RPMI7951 (cell line): ENCODE results near the gene HMGCR. TPM values are rescaled to one million over a fixed set of nuclear protein-coding genes. Genes with fewer than 3 reads are reported as not detected.

Source experiments
- DNase-seq: peaks from one replicate; pipeline ENCODE4 v3.0.0-alpha.2; 2012; ENCODE audit warnings: low read depth
- total RNA-seq: library from RNA; depleted of rRNA; stranded (reverse); fragments of >200 nt; shearing (Covaris generic); gene quantifications from 2 replicates; pipeline ENCODE4 v1.2.3, GENCODE V29; 2014

Gene HMGCR
- total RNA-seq, 1 experiment from 2014 or later: 33.9 TPM

GRCh38 chr5:75340714-75341478, 3.9 kb downstream of the HMGCR start:
- no peak for DNase-seq

- no peak for DNase-seq
Measured at GRCh38 chr5:75341934-75342333, 4.9 kb downstream of the HMGCR start.

DNA sequence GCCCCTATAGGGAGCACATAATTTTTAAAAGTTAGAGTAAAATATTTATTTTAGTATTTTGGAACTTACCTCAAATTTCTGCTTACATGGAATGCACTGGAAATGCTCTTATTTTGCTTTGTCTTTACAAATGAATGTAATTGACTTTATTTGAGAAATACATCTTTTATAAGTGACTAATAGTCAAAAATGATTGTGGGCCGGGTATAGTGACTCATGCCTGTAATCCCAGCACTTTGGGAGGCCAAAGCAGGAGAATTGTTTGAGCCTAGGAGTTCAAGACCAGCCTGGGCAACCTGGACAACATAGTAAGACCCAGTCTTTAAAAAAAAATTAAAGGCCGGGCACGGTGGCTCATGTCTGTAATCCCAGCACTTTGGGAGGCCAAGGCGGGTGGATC, 5.8 kb downstream of the HMGCR start:
- no peak for DNase-seq

DNA sequence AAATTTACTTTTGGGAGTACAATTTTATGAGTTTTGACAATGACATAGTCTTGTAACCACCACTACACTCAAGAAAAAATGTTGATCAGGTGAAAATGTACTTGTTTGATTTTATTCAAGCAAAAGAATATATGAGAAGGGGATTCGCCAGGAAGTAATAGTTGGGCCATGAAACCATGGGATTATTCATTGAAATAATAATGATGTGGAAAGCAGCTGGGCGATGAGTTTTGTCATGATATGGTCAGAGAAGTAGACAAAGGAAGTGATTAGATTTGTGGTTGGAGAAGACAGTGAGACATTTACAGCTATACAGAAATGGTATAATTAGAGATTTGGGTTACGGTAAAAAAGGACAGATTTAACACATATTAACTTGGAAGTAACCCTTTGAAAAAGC, 11.2 kb downstream of the HMGCR start:
- DNase-seq: no peak

- no peak for DNase-seq
Measured at GRCh38 chr5:75349663-75350062, 12.6 kb downstream of the HMGCR start.

GRCh38 chr5:75351139-75351926, 14.3 kb downstream of the HMGCR start:
- no peak for DNase-seq

DNA sequence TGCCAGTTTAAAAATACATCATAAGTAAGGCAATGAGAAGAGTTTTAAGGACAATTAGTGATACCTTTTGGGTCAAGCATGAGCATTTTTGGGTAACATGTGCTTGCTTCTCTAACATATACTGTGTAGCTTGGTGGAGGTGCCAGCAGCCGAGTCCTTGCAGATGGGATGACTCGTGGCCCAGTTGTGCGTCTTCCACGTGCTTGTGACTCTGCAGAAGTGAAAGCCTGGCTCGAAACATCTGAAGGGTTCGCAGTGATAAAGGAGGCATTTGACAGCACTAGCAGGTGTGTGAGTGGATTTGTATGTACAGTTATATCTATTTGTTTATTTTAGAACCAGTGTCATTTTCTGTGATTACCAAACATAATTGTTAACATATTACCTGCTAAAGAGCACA, 18.2 kb downstream of the HMGCR start:
- no peak for DNase-seq

DNA sequence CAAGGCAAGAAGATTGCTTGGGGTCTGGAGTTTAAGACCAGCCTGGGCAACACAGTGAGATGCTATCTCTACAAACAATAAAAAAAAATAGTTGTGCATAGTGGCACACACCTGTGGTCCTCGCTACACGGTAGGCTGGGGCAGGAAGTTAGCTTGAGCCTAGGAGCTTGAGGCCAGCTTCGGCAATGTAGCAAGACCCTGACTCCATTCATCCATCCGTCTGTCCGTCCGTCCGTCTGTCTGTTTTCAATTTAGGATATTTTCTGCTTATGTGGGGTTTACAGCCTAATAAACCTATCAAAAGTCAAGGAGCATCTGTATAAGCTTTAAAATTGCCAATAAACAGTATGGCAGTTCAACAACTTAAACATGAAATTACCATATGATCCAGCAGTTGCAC, 19.7 kb downstream of the HMGCR start:
- no peak for DNase-seq

GRCh38 chr5:75358117-75358516, 21.1 kb downstream of the HMGCR start:
- no peak for DNase-seq

DNA sequence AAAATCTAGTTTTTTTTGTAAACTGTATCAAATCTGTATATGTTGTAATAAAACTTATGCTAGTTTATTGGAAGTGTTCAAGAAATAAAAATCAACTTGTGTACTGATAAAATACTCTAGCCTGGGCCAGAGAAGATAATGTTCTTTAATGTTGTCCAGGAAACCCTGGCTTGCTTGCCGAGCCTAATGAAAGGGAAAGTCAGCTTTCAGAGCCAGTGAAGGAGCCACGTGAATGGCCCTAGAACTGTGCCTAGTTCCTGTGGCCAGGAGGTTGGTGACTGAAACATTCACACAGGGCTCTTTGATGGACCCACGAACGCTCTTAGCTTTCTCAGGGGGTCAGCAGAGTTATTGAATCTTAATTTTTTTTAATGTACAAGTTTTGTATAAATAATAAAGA, 24.3 kb downstream of the HMGCR start:
- no peak for DNase-seq

- no peak for DNase-seq
Measured at GRCh38 chr5:75362474-75362975, 25.5 kb downstream of the HMGCR start.

GRCh38 chr5:75363111-75363510, 26.1 kb downstream of the HMGCR start:
- DNase-seq: no peak

GRCh38 chr5:75363726-75364495, 26.9 kb downstream of the HMGCR start:
- no peak for DNase-seq

DNA sequence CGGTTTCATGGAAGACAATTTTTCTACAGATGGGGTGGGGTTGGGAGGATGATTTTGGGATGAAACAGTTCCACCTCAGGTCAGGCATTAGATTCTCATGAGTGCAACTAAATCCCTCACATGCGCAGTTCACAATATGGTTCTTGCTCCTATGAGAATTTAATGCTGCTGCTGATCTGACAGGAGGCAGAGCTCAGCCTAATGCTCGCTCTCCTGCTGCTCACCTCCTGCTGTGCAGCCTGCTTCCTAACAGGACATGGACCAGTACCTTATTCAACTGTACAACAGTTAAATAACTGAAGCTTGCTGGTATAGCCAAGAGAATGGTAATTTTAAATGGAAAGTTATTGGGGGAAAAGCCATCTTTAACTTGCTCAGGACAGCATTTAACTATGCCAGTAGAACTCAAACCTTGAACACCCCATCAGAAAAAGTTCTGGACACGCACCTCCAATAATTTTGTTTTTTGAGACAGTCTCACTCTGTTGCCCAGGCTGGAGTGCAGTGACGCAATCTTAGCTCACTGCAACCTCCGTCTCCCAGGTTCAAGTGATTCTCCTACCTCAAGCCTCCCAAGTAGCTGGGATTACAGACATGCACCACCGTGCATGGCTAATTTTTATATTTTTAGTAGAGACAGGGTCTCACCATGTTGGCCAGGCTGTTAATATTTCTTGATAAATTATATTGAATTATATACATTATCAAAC, 27.7 kb downstream of the HMGCR start:
- no peak for DNase-seq

DNA sequence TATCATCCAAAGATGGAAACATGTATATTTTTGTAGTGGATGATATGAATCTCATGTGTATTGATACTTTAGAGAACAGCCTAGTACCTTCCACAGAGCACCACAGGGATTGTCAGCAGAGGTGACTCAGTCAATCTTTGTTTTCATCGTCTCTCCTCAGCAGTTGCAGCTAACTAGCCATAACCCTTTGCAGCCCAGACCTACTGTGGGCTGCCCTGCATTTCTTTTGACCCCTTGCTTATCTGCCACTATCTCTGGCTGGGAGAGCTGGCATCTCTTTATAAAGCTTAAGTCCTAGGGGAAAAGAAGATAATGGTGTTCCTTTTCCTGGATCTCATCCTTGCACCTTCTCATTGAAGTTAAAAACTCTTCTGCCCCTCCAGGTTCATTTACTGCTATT, 28.7 kb downstream of the HMGCR start:
- no peak for DNase-seq

- no peak for DNase-seq
Measured at GRCh38 chr5:75366787-75367186, 29.8 kb downstream of the HMGCR start.

DNA sequence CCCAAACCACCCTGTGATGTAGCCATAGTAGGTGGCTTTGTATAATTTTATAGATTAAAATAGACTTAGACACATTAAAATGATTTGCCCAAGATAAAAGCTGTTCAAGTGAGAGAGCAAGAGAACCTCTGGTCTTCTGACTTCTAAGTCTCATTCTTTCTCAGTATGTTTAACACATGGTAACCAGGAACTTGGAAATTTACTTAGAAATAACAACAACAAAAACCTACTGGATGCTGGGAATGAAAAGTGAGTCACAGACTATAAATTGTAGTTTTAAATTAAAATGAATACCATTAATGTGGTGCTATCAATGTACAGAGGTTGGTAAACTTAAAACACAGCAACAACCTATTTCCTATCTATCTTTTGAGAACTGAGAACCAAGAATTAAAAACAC, 30.4 kb downstream of the HMGCR start:
- no peak for DNase-seq

- no peak for DNase-seq
Measured at GRCh38 chr5:75368391-75368790, 31.4 kb downstream of the HMGCR start.

GRCh38 chr5:75373862-75374261, 36.8 kb downstream of the HMGCR start:
- no peak for DNase-seq

DNA sequence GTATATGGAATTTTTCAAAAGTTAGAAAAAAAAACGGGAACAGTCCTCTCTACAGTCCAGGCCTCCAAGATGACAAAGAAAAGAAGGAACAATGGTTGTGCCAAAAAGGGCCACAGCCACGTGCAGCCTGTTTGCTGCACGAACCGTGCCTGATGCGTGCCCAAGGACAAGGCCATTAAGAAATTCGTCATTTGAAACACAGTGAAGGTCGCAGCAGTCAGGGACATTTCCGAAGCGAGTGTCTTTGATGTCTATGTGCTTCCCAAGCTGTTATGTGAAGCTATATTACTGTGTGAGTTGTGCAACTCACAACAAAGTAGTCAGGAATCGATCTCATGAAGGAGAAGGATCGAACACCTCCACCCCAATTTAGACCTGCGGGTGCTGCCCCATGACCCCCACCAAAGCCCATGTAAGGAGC, 37.4 kb downstream of the HMGCR start:
- DNase-seq: no peak

DNA sequence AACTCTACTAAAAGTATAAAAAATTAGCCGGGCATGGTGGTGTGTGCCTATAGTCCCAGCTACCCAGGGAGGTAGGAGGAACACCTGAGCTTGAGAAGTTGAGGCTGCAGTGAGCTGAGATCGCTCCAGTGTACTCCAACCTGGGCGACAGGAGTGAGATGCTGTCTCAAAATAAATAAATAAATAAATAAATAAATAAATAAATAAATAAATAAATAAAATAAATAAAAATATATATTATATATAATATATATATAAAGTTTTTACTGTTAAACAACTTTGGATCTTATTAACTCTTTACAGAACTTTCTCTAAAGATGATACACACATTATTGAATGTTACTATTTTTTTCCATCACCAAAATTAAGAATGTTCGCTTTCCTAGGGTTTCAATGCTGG, 38.4 kb downstream of the HMGCR start:
- DNase-seq: no peak

DNA sequence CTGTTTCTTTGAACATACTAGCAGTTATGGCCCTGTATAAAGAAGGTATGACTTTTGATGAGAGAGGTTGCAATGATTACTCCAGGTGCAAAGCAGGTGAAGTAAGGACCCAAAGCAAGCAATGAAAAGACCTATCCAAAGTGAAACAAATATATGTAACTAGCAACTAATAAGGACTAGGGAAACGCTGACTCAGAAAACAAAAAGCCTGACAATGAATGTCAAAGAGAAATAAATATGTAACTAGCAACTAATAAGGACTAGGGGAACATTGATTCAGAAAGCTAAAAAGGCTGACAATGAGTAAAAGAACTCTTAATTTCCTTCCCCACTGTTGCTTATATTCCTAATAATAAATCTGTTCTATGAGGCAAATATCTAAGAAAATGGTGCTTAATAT, 43.1 kb downstream of the HMGCR start:
- no peak for DNase-seq
